HepG2 (cell line): ENCODE measurements around the gene QRFPR. TPM values are rescaled to one million over a fixed set of nuclear protein-coding genes. Genes with fewer than 3 reads are reported as not detected.

Source experiments
- ATAC-seq: fragments of 200-7000 bp; cut with Tn5 transposase; 3 replicates; pipeline ENCODE4 v1.9.1; 2020; ENCODE audit warnings: mild to moderate bottlenecking, moderate library complexity
- BruUV-seq: library from RNA; stranded (reverse); fragments of 400-500 nt; replicated peaks from 2 replicates; lab custom pipeline; 2021; lab: Mats Ljungman, UMichigan
- CTCF ChIA-PET: fragments of 300-600 bp; formaldehyde crosslinking; extraction: SDS; loops from one replicate; lab custom pipeline; 2021; ENCODE audit warnings: low total read pairs, inconsistent platforms, low intra/inter-chr PET ratio; lab: Yijun Ruan, JAX
- POLR2A ChIA-PET: fragments of 350-600 bp; sonication (Branson Sonifier 250); formaldehyde crosslinking; loops from one replicate; lab custom pipeline; 2020; ENCODE audit warnings: antibody characterized with exemption, inconsistent platforms; lab: Yijun Ruan, JAX
- DNase-seq: peaks from one replicate; pipeline ENCODE4 v3.0.0-alpha.2; 2015; ENCODE audit warnings: low spot score
- FAIRE-seq: peaks from 3 replicates; lab custom pipeline; 2011; peaks lifted over from hg19 to GRCh38; lab: Jason Lieb, UNC
- H2AFZ ChIP-seq: one replicate; pipeline ENCODE4 v1.6.1; 2011; ENCODE audit warnings: low read length, inconsistent platforms
- H3K27ac ChIP-seq: fragments of 300-600 bp; 3 replicates; pipeline ENCODE4 v1.8.0; 2011; ENCODE audit warnings: mixed run types, mild to moderate bottlenecking, mixed read lengths, low read length, inconsistent platforms; ENCODE audit not compliant: insufficient read depth; ENCODE audit errors: extremely low read length
- H3K27me3 ChIP-seq, 2 experiments: fragments of 200-600 bp in 1 of 2; 2 replicates in 1 of 2; 3 replicates in 1 of 2; pipeline versions ENCODE4 v1.6.0 to v1.8.0; 2011; ENCODE audit warnings: low read length in 2 of 2, mild to moderate bottlenecking in 2 of 2, moderate library complexity in 2 of 2, inconsistent platforms in 1 of 2; ENCODE audit not compliant: insufficient read depth in 2 of 2, control insufficient read depth in 1 of 2
- H3K36me3 ChIP-seq, 2 experiments: fragments of 200-600 bp in 1 of 2; replicated peaks in 1 of 2; 2 replicates in 1 of 2; 3 replicates in 1 of 2; pipeline versions ENCODE4 v1.5.1 to v1.8.0; 2011; ENCODE audit warnings: low read length in 2 of 2, inconsistent platforms in 1 of 2; ENCODE audit not compliant: insufficient read depth in 2 of 2, control insufficient read depth in 1 of 2
- H3K4me1 ChIP-seq: 2 replicates; pipeline ENCODE4 v1.5.1; 2012; ENCODE audit warnings: low read length, inconsistent platforms; ENCODE audit not compliant: insufficient read depth
- H3K4me2 ChIP-seq: 2 replicates; pipeline ENCODE4 v1.6.0; 2011; ENCODE audit warnings: low read depth, low read length, inconsistent platforms
- H3K4me3 ChIP-seq, 3 experiments: fragments of 200-600 bp in 1 of 3; sonication (generic), shearing (Covaris generic) in 1 of 3; replicated peaks in 1 of 3; 2 replicates each; pipeline ENCODE4 v1.5.1; 2011 to 2016; ENCODE audit warnings: low read length in 3 of 3, inconsistent platforms in 2 of 3, low read depth in 2 of 3, mild to moderate bottlenecking in 2 of 3, control low read depth in 1 of 3, mixed read lengths in 1 of 3; ENCODE audit not compliant: insufficient read depth in 1 of 3
- H3K79me2 ChIP-seq: one replicate; pipeline ENCODE4 v1.6.1; 2011; ENCODE audit warnings: low read length, inconsistent platforms; ENCODE audit not compliant: insufficient read depth
- H3K9ac ChIP-seq: 2 replicates; pipeline ENCODE4 v1.6.0; 2011; ENCODE audit warnings: mild to moderate bottlenecking, low read depth, low read length, inconsistent platforms; ENCODE audit not compliant: insufficient read depth
- H3K9me3 ChIP-seq: 2 replicates; pipeline ENCODE4 v1.5.1; 2012; ENCODE audit warnings: mild to moderate bottlenecking, low read length
- H4K20me1 ChIP-seq: 2 replicates; pipeline ENCODE4 v1.6.0; 2011; ENCODE audit warnings: inconsistent platforms, mild to moderate bottlenecking, low read length, moderate library complexity; ENCODE audit not compliant: insufficient read depth
- BCLAF1 ChIP-seq: fragments of 450-650 bp; IDR thresholded peaks from 2 replicates; pipeline ENCODE4 v1.6.1; 2017; ENCODE audit warnings: mild to moderate bottlenecking
- CEBPG ChIP-seq: IDR thresholded peaks from 2 replicates; pipeline ENCODE4 v1.6.1; 2016
- GZF1 ChIP-seq: sonication (generic); formaldehyde crosslinking; IDR thresholded peaks from 2 replicates; pipeline ENCODE4 v1.5.1; 2020; ENCODE audit warnings: mild to moderate bottlenecking, missing genetic modification reagents
- HMGA1 ChIP-seq: sonication (generic); formaldehyde crosslinking; conservative IDR thresholded peaks from 2 replicates; pipeline ENCODE4 v1.4.0; 2020; ENCODE audit warnings: missing genetic modification reagents
- KLF13 ChIP-seq: sonication (generic); formaldehyde crosslinking; IDR thresholded peaks from 2 replicates; pipeline ENCODE4 v1.4.0; 2020; ENCODE audit warnings: mild to moderate bottlenecking, missing genetic modification reagents
- MAX ChIP-seq: IDR thresholded peaks from 2 replicates; pipeline ENCODE4 v1.6.1; 2012; ENCODE audit warnings: inconsistent platforms
- NR2F1 ChIP-seq, 2 experiments: fragments of 450-650 bp in 1 of 2; formaldehyde crosslinking in 1 of 2; IDR thresholded peaks; 2 replicates each; pipeline versions ENCODE4 v1.5.0 to v1.6.1; 2016 to 2020; ENCODE audit warnings: mild to moderate bottlenecking in 1 of 2, missing compliant biosample characterization in 1 of 2, missing genetic modification reagents in 1 of 2, moderate library complexity in 1 of 2
- PLSCR1 ChIP-seq: sonication (generic); formaldehyde crosslinking; IDR thresholded peaks from 2 replicates; pipeline ENCODE4 v1.5.0; 2020; ENCODE audit warnings: missing genetic modification reagents, mild to moderate bottlenecking, borderline replicate concordance
- POGK ChIP-seq: sonication (generic); formaldehyde crosslinking; conservative IDR thresholded peaks from 2 replicates; pipeline ENCODE4 v1.8.0; 2022; ENCODE audit warnings: mild to moderate bottlenecking, moderate library complexity, missing genetic modification reagents
- SCMH1 ChIP-seq: sonication (generic); formaldehyde crosslinking; IDR thresholded peaks from 2 replicates; pipeline ENCODE4 v1.9.0; 2021; ENCODE audit warnings: missing genetic modification reagents, mild to moderate bottlenecking, borderline replicate concordance
- ZFAT ChIP-seq: sonication (generic); formaldehyde crosslinking; conservative IDR thresholded peaks from 2 replicates; pipeline ENCODE4 v1.8.1; 2023; ENCODE audit warnings: missing genetic modification reagents, inconsistent platforms
- ZMYM3 ChIP-seq: sonication (generic); formaldehyde crosslinking; IDR thresholded peaks from 2 replicates; pipeline ENCODE4 v1.5.1; 2020; ENCODE audit warnings: mild to moderate bottlenecking, missing genetic modification reagents
- ZNF30 ChIP-seq: sonication (generic); formaldehyde crosslinking; IDR thresholded peaks from 2 replicates; pipeline ENCODE4 v1.5.0; 2020; ENCODE audit warnings: mild to moderate bottlenecking, missing genetic modification reagents
- ZNF556 ChIP-seq: sonication (generic); formaldehyde crosslinking; IDR thresholded peaks from 2 replicates; pipeline ENCODE4 v1.4.0; 2020; ENCODE audit warnings: mild to moderate bottlenecking, missing genetic modification reagents, borderline replicate concordance
- WGBS: methylation state at CpG from one replicate; pipeline ENCODE4 v1.1.6; 2017; ENCODE audit warnings: low lambda C conversion rate; 5-methylcytosine and 5-hydroxymethylcytosine counted together
- in situ Hi-C: cut with HindIII; loops from 2 replicates; pipeline ENCODE4 v1.10.0; 2017; ENCODE audit warnings: low pct_unique_long_range_greater_than_20kb; ENCODE audit not compliant: extremely low pct_ligation_motif_present
- intact Hi-C: fragments of 100-400 bp; cut with micrococcal nuclease; formaldehyde crosslinking; loops from one replicate; pipeline ENCODE4 v1.10.0; 2022; ENCODE audit not compliant: unreplicated experiment
- polyA plus RNA-seq, 8 experiments: library from polyadenylated mRNA; depleted of rRNA in 3 of 8; stranded (reverse) in 7 of 8; unstranded in 1 of 8; fragments of >200 nt; fragmentation: Illumina TruSeq in 4 of 8; extraction: Trizol in 4 of 8; gene quantifications; 2 replicates each; pipeline versions ENCODE4 v1.2.1 to v1.2.3, GENCODE V29; 2011 to 2016; ENCODE audit warnings: low read depth in 4 of 8, missing spikeins in 1 of 8, mixed read lengths in 1 of 8; ENCODE audit not compliant: insufficient read depth in 1 of 8
- total RNA-seq, 5 experiments: library from RNA; depleted of rRNA; stranded (reverse); fragments of >200 nt; fragmentation: Illumina TruSeq; extraction: Trizol; gene quantifications; 2 replicates each; pipeline ENCODE4 v1.2.3, GENCODE V29; 2016; ENCODE audit warnings: low read depth in 1 of 5

Gene QRFPR
- total and polyA plus RNA-seq, 2 of the 13 experiments (the other 11 are each of a cell fraction or from before 2014, with no cell fraction given): not detected

GRCh38 chr4:121283319-121283718 is 97.5 kb downstream of the QRFPR start:
- FAIRE-seq: no peak
- in situ Hi-C loops: no loop called here

GRCh38 chr4:121280425-121280824 is 100.4 kb downstream of the QRFPR start:
- in situ Hi-C loops: no loop called here
- CTCF ChIA-PET: no interaction called here
- no peaks in the 10 kb centered on the region for H4K20me1 ChIP-seq
- no peaks in the 10 kb centered on the region for H3K36me3 ChIP-seq
- H2AFZ ChIP-seq: no peak overlapping the region
- H3K4me3 ChIP-seq: no peak overlapping the region
- BruUV-seq: no TSS peak
- no peaks in the 10 kb centered on the region for H3K27me3 ChIP-seq
- H3K4me2 ChIP-seq: no peak overlapping the region
- H3K9ac ChIP-seq: no peak overlapping the region
- no peaks in the 10 kb centered on the region for H3K4me1 ChIP-seq
- intact Hi-C loops: no loop called here
- DNase-seq (no peak), FAIRE-seq (no peak), ATAC-seq (no peak)
- no peaks in the 10 kb centered on the region for H3K79me2 ChIP-seq
- H3K27ac ChIP-seq: no peak overlapping the region
- 0% methylated on average over 1 of the region's 1 CpG for WGBS
- POLR2A ChIA-PET: no interaction called here
- H3K9me3 ChIP-seq: no peaks in the 10 kb centered on the region; the same call in 1 of the 2 replicates
- TF ChIP-seq BCLAF1 (no peak), PLSCR1 (CRISPR knock-in tag) (no peak), KLF13 (no peak), CEBPG (CRISPR knock-in tag) (no peak), SCMH1 (CRISPR knock-in tag) (no peak), POGK (CRISPR knock-in tag) (no peak), ZNF30 (CRISPR knock-in tag) (no peak), NR2F1 (CRISPR knock-in tag; IDR thresholded peaks at IDR 0.05) (no peak), ZMYM3 (CRISPR knock-in tag) (no peak), ZFAT (no peak), HMGA1 (CRISPR knock-in tag) (no peak), ZNF556 (no peak)

More at GRCh38 chr4:121283319-121283718, 97.5 kb downstream of the QRFPR start:
- no peaks in the 10 kb centered on the region for H3K36me3 ChIP-seq
- DNase-seq (no peak), ATAC-seq (no peak)
- no TSS peak for BruUV-seq
- H3K9ac ChIP-seq: no peak overlapping the region
- POLR2A ChIA-PET: no interaction called here
- CTCF ChIA-PET: no interaction called here
- H3K9me3 ChIP-seq: no peaks in the 10 kb centered on the region; the same call in 1 of the 2 replicates
- no peak overlapping the region for H3K4me3 ChIP-seq
- TF ChIP-seq GZF1 (CRISPR knock-in tag) (no peak), MAX (no peak)
- TF ChIP-seq, all 625 proteins: peak for 0
- H4K20me1 ChIP-seq: no peaks in the 10 kb centered on the region
- no peak overlapping the region for H2AFZ ChIP-seq
- H3K4me1 ChIP-seq: no peaks in the 10 kb centered on the region
- intact Hi-C loops: no loop called here
- H3K79me2 ChIP-seq: no peaks in the 10 kb centered on the region
- WGBS: no CpG with 5 or more reads among the region's 1 CpG
- no peak overlapping the region for H3K27ac ChIP-seq
- H3K27me3 ChIP-seq: no peaks in the 10 kb centered on the region
- no peak overlapping the region for H3K4me2 ChIP-seq
